ENCODE measurements around the gene STYXL2. TPM values are rescaled to one million over a fixed set of nuclear protein-coding genes. Genes with fewer than 3 reads are reported as not detected.

The STYXL2 gene
- total RNA-seq, 1 donor from 2014 or later: 0.70 TPM

DNA sequence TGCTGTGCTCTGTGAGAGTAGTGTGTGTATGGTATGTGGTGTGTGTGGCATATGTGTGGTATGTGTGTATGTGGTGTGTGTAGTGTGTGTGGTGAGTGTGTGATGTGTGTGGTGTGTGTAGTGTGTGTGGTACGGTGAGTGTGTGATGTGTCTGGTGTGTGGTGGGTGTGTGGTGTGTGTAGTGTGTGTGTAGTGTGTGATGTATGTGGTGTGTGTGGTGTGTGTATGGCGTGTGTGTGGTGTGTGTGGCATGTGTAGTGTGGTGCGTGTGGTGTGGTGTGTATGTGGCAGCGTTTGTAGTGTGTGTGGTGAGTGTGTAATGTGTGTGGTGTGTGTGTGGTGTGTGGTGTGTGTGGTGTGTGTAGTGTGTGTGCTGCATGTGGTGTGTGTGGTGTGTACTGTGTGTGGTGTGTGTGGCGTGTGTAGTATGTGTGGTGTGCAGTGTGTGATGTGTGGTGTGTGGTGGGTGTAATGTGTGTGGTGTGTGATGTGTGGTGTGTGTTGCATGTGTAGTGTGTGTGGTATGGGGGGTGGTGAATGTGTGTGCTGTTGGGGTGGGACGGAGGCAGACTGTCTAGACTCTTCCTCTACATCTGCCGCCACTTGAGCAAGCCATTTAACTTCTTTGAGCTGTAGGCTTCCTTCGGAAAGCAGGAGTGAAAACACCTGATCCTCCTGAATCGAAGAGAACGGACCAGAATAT is 37.2 kb upstream of the STYXL2 start:
- peaks cover 7% of the 10 kb centered on the region for H3K4me1 Mint-ChIP-seq (ENCODE audit: unreplicated experiment)
- H3K9me3 Mint-ChIP-seq (ENCODE audit: unreplicated experiment): no peaks in the 10 kb centered on the region
- no peak for DNase-seq (ENCODE audit: extremely low spot score, unreplicated experiment)
- H3K4me3 Mint-ChIP-seq (ENCODE audit: unreplicated experiment): no peak overlapping the region
- no peaks in the 10 kb centered on the region for H3K36me3 Mint-ChIP-seq (ENCODE audit: unreplicated experiment)
- no peak overlapping the region for H3K27ac Mint-ChIP-seq (ENCODE audit: unreplicated experiment)
- TF ChIP-seq, protein P1, sequence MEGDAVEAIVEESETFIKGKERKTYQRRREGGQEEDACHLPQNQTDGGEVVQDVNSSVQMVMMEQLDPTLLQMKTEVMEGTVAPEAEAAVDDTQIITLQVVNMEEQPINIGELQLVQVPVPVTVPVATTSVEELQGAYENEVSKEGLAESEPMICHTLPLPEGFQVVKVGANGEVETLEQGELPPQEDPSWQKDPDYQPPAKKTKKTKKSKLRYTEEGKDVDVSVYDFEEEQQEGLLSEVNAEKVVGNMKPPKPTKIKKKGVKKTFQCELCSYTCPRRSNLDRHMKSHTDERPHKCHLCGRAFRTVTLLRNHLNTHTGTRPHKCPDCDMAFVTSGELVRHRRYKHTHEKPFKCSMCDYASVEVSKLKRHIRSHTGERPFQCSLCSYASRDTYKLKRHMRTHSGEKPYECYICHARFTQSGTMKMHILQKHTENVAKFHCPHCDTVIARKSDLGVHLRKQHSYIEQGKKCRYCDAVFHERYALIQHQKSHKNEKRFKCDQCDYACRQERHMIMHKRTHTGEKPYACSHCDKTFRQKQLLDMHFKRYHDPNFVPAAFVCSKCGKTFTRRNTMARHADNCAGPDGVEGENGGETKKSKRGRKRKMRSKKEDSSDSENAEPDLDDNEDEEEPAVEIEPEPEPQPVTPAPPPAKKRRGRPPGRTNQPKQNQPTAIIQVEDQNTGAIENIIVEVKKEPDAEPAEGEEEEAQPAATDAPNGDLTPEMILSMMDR (IDR thresholded peaks at IDR 0.05): no peak
- peaks cover 23% of the 10 kb centered on the region for H3K27me3 Mint-ChIP-seq (ENCODE audit: unreplicated experiment)

DNA sequence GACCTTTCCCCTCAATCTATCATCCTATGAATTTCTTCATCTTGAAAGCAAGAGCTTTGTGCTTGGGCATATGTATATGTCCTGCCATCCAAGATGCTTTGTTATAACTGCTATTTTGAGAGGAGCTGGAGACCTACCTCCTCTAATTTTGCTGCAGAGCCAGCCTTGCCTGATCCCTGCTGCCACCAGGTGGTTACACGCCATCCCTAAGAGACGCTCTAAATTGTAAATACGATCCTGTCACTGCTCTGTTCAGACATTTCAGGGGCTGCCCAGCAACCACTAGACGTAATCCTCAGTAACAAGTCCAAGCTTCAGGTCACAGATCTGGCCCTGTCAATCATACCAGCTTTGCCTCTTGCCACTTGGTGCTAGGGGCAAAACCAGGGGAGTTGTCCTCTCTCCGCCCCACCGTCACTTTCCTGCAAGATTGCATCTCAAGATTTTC is 36.6 kb upstream of the STYXL2 start:
- no peaks in the 10 kb centered on the region for H3K9me3 Mint-ChIP-seq (ENCODE audit: unreplicated experiment)
- DNase-seq (ENCODE audit: extremely low spot score, unreplicated experiment): no peak
- H3K27ac Mint-ChIP-seq (ENCODE audit: unreplicated experiment): no peak overlapping the region

GRCh38 chr1:167059045-167059808 is 34.6 kb upstream of the STYXL2 start:
- Mint-ChIP-seq H3K27me3 (ENCODE audit: unreplicated experiment) (peaks cover 19% of the 10 kb centered on the region), H3K36me3 (ENCODE audit: unreplicated experiment) (no peaks in the 10 kb centered on the region), H3K4me1 (ENCODE audit: unreplicated experiment) (peaks cover 7% of the 10 kb centered on the region), H3K4me3 (ENCODE audit: unreplicated experiment) (peak overlapping the region; percentile 43), H3K27ac (ENCODE audit: unreplicated experiment) (no peak overlapping the region), H3K9me3 (ENCODE audit: unreplicated experiment) (no peaks in the 10 kb centered on the region)
- TF ChIP-seq, protein P1 (IDR thresholded peaks at IDR 0.05): peak; percentile 97
- DNase-seq (ENCODE audit: extremely low spot score, unreplicated experiment): peak; percentile 87

More for the DNA sequence above, 36.6 kb upstream of the STYXL2 start:
- TF ChIP-seq, protein P1 (IDR thresholded peaks at IDR 0.05): peak; percentile 51
- Mint-ChIP-seq H3K4me3 (ENCODE audit: unreplicated experiment) (no peak overlapping the region), H3K36me3 (ENCODE audit: unreplicated experiment) (no peaks in the 10 kb centered on the region), H3K27me3 (ENCODE audit: unreplicated experiment) (peaks cover 18% of the 10 kb centered on the region), H3K4me1 (ENCODE audit: unreplicated experiment) (peaks cover 7% of the 10 kb centered on the region)

GRCh38 chr1:167059809-167060107 is 34.1 kb upstream of the STYXL2 start:
- TF ChIP-seq, protein P1 (IDR thresholded peaks at IDR 0.05): no peak
- no peak for DNase-seq (ENCODE audit: extremely low spot score, unreplicated experiment)
- Mint-ChIP-seq H3K27ac (ENCODE audit: unreplicated experiment) (no peak overlapping the region), H3K4me1 (ENCODE audit: unreplicated experiment) (peaks cover 7% of the 10 kb centered on the region), H3K4me3 (ENCODE audit: unreplicated experiment) (no peak overlapping the region), H3K9me3 (ENCODE audit: unreplicated experiment) (no peaks in the 10 kb centered on the region), H3K27me3 (ENCODE audit: unreplicated experiment) (peaks cover 24% of the 10 kb centered on the region), H3K36me3 (ENCODE audit: unreplicated experiment) (no peaks in the 10 kb centered on the region)

Data from osteocyte (in vitro differentiated cells).